HG02798 (cell line): ENCODE data around the gene RPS6KA2.

Experiments used
- ATAC-seq: cut with Tn5 transposase; IDR thresholded peaks from one replicate; pipeline ENCODE4 v1.9.1; 2021; ENCODE audit warnings: mild to moderate bottlenecking; ENCODE audit not compliant: unreplicated experiment, poor library complexity

Gene RPS6KA2

DNA sequence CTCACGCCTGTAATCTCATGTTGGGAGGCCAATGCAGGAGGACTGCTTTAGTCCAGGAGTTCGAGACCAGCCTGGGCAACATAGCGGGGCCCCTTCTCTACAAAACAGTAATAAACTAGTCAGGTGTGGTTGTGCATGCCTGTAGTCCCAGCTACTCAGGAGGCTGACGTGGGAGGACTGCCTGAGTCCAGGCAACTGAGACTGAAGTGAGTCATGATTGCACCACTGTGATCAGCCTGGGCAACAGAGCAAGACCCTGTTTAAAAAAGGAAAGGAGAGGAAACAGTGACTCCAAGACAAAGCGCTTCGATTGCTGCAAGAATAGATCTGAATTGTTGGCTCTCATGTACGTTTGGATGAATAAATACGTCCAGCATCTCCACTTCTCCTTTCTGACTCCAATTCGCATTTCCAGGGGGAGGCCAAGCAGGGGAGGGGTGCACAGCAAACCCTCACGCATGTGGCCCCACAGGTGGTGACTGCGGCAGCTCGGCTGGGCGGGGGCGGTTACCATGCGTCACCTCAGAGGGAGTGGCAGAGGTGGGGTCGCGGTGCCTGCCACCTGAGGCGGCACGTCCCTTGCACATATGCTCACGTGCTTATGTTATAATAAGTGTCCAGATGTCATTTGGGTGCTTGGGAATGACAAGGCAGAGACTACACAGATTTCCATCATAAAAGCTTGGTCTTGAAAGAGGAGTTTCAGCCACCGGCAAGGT, 149.2 kb downstream of the RPS6KA2 start:
- ATAC-seq: no peak

- no peak for ATAC-seq
Observed at GRCh38 chr6:166476634-166477215, 150.3 kb downstream of the RPS6KA2 start.

DNA sequence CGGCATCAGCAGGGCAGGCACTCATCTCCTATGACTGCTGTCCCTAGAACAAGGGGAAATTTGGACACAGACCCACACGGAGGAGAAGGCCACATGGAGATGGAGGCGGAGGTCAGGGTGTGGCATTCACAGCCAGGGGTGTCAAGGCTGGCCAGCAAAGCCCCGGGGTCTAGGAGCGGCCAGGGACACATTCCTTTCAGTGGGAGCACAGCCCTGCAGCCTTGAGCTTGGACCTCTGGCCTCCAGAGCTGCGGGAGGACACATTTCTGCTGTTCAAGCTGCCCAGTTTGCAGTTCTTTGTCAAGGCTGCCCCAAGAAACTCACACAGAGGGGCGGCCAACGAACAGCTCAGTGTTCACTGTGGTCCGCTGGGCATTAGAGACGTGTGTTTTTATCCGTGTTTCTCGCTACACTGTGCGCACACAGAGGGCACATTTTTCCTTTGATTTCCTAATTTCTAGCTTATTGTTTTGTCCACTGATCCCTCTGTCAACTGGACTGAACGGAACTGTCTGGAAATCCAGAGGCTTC, 150.9 kb downstream of the RPS6KA2 start:
- ATAC-seq: no peak

DNA sequence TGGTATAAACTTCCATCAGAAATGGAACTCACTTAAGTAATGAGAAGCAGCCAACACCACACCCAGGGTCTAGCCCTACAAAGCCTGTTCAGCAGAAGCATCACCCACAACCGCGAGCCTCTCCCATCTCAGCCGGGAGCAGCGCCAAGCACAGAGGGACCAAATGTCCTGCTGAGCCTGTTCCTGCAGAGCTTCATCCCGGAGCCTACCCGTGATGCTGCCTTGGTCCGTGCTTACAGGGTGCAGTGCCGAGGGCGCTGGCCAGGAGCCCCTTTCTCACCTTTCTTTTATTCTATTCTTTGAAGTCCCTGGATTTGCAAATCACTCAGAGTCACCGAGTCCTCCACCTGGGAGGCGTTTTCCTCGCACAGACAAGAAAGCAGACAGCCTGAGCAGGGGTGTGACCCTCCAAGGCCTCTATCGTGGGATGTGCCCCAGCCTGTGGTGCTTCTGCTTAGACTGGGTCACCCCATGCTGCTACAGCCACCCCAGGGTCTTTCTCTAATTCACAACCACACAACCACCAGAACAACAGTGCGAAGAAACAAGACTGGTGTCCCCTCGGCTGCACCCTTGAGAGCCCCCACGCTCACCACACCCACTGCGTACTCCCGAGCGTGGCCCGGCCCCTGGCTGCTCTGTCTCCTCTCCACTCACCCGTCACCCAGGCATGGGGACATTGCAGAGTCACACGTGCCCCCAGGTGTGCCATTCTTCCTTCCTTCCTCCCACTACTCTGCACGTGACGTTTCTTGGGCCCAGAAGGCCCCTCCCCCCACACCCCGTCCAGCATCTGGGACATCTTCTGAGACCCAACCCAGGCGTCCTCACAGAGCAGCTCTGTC, 152.1 kb downstream of the RPS6KA2 start:
- ATAC-seq: no peak

DNA sequence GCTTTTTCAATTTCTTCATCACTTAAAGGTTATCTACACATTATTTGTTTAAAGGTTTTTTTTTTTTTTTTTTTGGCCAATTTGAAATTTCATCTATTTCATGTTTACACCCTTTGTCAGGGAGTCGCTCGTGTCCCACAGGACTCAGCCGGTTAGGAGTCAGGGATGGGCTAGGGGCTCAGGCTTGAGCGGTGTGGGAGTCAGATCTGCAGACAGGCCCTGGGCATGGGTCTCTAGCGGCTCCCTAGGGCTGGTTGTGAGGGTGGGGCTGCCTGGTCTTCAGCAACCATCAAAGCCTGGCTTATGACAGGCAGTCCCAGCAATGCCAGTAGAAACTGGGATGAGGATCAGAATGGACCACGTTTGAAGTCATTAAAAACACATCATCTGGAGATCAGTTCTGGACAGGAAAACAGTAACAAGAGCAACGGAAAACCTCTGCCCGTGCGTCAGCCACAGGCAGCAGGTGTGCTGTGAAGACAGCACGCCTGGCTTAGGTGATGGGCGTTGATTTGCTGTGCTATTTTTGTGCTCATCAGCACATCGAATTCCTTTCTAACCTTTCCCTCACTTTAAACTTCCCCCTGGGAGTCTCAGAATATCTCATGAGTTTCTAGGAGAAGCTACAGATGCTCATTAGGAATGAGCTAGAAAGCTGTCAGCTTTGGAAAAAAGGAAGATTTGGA, 153.0 kb downstream of the RPS6KA2 start:
- no peak for ATAC-seq

- no peak for ATAC-seq
Observed at GRCh38 chr6:166472636-166473035, 154.4 kb downstream of the RPS6KA2 start.

- ATAC-seq: no peak
Observed at GRCh38 chr6:166471797-166472260, 155.2 kb downstream of the RPS6KA2 start.

GRCh38 chr6:166470863-166471410, 156.1 kb downstream of the RPS6KA2 start:
- no peak for ATAC-seq

- no peak for ATAC-seq
Observed at GRCh38 chr6:166470029-166470862, 156.8 kb downstream of the RPS6KA2 start.

- no peak for ATAC-seq
Observed at GRCh38 chr6:166469426-166469961, 157.6 kb downstream of the RPS6KA2 start.

DNA sequence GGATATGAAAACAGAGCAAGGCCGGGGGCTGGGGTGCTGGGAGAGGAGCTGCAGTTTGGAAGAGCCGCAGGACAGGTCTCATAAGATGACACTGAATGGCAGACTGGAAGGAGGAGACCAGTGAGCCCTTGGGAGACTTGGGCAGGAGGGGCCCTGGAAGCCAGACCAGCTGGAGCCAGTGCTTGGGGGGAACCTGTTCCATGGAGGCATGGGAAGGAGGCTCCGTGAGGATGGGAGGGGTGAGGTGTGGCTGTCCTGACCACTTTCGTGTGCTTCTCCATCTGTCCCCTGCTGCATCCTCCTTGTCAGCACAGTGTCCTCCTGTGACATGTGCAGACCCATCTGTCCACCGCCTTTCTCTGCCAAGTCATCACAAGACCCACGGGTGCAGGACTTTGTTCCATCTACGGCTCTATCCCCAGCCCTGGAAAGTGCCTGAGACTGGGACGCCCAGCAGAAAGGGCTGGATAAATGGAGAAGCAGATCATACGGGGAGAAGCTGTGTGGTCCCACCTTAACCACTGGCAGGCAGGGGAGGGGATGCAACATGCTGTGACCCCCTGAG, 159.5 kb downstream of the RPS6KA2 start:
- ATAC-seq: no peak

DNA sequence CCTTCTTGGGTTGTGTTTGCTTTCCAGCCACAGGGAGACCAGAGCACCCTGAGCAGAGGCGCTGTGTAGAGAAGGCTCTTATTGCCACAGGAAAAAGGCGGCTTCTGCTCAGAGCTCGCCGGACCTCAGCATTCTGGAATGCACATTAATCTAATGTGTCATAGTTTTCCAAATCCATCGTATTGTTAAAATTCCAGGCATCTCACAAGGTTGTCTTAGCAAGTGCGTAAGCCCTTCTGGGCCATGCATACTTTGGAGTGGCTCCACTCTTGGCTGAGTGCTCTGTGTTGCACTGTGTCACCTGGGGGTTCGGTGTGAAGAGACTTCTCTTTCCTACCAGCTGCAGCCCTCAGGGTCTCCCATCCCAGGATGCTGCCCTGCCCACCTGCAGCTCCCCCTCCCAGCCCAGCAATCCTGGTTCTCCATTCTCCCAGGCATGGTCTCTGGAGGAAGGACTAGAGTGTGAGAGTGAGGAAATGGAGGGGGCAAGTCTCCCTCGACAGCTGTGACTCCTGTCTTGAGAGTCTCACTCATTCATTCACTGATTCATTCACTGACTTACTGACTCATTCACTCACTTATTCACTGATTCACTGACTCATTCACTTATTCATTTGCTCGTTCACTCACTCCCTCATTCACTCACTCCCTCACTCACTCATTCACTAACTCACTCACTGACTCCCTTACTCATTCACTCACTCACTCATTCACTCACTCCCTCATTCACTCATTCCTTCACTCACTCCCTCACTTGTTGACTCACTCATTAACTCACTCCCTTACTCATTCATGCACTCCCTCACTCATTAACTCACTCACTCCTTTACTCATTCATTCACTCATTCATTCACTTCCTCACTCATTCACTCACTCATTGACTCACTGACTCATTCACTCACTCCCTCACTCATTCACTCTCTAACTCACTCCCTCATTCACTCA, 160.6 kb downstream of the RPS6KA2 start:
- ATAC-seq: no peak

GRCh38 chr6:166465671-166466087, 161.4 kb downstream of the RPS6KA2 start:
- no peak for ATAC-seq

DNA sequence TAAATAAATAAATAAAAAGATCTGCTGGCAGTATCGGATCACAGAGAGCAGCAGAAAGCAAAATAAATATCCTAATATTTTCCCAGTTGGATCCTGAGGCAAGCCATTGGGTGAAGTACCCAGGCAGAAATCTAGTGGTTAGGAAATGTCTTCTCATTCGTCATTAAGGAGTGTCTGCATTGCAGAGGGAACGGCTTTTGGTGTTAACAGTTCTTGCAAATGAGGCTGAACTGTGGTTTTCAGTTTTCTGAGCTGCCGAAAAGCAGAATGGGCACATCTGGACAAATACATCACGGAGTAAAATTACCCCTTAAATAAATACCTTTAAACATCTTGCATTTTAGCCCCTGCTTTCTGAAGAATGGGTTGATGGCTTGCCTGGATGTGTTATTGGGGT, 162.1 kb downstream of the RPS6KA2 start:
- no peak for ATAC-seq

GRCh38 chr6:166464068-166465002, 162.7 kb downstream of the RPS6KA2 start:
- no peak for ATAC-seq

DNA sequence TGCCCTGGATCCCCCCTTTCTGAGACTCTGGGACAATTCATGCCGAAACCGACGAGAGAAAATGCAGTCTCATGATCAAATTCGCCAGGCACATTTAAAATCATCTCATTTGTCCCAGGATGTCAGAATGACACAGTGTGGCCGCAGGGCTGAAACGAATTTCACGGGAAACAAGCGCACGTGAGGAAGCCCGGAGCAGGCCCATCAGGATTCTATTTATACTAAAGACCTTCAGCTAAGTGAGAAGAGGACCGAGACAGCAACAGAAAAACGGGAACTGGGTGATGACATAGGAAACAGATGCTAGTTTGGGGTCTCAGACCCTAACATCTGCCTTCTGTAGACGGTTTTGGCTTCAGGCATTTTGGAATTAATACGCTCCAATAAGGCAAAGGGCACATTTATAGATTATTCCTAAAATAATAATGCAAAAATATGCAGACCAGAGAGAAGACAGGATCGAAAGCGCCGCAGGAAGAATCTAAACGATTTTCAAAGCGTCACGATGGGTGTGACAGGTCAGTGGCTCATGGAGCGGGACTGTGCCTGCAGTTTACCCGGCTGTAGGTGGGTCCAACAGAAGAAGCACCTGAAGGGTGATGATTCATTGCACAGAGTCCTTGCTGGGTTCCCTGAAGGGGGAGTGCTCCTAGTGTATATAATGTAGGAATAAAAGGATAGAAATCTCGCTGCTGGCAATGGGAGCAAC, 163.5 kb downstream of the RPS6KA2 start:
- ATAC-seq: no peak
